ENCODE results near the gene OAT.

DNA sequence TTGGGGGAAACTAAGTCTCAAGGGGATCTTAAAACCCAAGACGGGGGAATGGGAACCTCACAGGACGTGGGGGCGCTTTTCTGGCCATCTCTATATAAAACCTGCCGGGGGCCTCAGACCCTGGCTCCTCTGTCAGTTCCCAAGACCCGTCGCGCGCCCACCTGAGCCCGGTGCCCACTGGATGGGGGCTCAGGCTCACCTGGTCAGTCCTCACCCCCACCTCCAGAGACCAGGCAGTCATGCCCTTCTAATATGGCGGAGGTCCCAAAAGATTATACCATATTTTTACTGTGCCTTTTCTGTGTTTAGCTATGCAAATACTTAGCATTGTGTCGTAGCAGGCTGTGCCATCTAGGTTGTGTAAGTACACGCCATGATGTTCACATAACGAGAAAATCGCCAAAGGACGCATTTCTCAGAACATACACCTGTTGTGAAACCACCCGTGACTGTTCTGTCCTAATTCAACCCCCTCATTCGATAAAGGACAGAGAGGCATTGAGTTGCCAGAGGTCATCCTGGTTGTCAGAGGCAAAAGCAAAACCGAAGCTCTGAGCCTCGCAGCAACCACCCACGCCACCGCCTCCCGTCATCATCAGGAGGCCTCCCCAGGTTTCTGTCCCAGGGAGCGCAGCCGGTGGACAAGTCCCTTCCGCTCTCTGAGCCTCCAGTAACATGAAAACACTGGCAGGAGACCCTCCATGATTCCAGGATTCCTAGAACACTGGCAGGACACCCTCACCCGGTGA is 28.9 kb downstream of the OAT start:
- no peak for TF ChIP-seq EZH2 (IDR thresholded peaks at IDR 0.05; ENCODE audit: low read length, unreplicated experiment)
- no peak for TF ChIP-seq CTCF (conservative IDR thresholded peaks at IDR 0.05; ENCODE audit: low read depth, low read length)
- TF ChIP-seq EZH2phosphoT487 (IDR thresholded peaks at IDR 0.05; ENCODE audit: borderline replicate concordance, low read length): no peak

All from PC-3 (cell line).